ENCODE measurements around the gene NTRK2.

Gene NTRK2

GRCh38 chr9:84974855-84975254 is 305.3 kb downstream of the NTRK2 start:
- no peak for DNase-seq (ENCODE audit: low spot score)

- no peak for DNase-seq (ENCODE audit: low spot score)
Observed at GRCh38 chr9:84975926-84976325, 306.4 kb downstream of the NTRK2 start.

DNA sequence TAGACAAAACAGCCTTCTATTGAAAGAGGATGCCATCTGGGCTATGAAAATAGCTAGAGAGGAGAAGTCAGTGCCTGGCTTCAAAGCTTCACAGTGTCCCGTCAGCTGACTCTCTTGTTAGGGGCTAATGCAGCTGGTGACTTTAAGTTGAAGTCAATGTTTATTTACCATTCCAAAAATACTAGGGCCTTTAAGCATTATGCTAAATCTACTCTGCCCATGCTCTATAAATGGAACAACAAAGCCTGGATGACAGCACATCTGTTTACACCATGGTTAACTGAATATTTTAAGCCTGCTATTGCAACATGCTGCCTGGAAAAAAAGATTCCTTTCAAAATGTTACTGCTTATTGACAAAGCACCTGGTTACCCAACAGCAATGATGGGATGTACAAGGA is 309.1 kb downstream of the NTRK2 start:
- DNase-seq (ENCODE audit: low spot score) = no peak

- no peak for DNase-seq (ENCODE audit: low spot score)
Observed at GRCh38 chr9:84983749-84984148, 314.2 kb downstream of the NTRK2 start.

GRCh38 chr9:84988621-84989020 is 319.1 kb downstream of the NTRK2 start:
- DNase-seq (ENCODE audit: low spot score) = no peak

DNA sequence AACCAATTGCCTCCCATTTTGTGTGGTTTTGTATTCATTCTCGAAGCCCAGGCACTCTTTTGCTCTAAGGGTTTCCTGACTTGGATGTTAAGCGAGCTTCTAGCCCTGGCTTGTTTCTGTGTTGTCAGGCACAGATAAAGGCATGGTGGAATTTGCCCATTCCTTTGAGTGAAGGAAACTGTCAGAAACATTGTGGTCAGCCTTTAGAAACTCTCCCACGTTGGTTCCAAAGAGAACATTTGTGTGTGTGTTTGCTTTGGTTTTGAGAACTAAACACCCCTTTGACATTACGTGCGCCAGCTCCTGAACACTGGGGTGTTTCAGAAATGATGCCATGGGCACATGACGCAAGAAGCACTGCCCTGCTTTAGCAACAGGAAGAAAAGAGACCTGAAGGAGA is 320.9 kb downstream of the NTRK2 start:
- no peak for DNase-seq (ENCODE audit: low spot score)

- DNase-seq (ENCODE audit: low spot score) = no peak
Observed at GRCh38 chr9:84990850-84991513, 321.5 kb downstream of the NTRK2 start.

DNA sequence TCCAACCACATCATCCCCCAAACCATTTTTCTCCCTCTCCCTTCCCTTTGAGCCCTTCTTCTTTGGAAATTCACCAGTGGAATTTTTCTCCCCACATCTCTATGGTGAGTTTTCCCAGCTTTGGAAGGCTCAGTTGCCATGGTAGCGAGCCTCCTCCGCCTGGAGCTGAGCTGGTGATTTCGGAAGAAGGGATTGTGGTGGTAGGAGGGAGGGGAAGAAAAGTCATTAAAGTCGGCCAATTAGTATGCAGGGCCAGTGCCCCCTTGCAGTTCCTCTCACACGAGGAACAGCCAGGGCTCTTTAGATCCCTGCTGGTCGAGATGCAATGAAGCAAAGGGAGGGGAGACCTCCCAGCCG is 322.0 kb downstream of the NTRK2 start:
- no peak for DNase-seq (ENCODE audit: low spot score)

DNA sequence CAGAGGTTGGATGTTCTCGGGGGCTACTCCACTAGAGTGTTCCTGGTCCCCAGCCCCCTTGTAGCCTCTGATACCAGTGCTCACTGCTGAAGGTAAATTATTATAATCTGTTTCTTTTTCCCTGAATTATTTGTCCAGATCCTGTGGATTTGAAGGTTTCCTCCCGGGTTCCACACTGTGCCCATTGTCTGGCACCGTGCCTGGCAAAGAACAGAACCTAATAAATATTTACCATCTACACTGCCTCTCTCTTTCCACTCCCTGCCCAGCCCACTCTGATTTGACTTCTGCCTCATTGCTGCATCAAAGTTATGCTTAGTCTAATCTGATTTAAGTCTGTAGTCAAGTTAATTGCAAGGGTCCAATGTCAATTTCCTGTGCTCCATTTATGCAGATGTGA is 322.9 kb downstream of the NTRK2 start:
- no peak for DNase-seq (ENCODE audit: low spot score)

DNA sequence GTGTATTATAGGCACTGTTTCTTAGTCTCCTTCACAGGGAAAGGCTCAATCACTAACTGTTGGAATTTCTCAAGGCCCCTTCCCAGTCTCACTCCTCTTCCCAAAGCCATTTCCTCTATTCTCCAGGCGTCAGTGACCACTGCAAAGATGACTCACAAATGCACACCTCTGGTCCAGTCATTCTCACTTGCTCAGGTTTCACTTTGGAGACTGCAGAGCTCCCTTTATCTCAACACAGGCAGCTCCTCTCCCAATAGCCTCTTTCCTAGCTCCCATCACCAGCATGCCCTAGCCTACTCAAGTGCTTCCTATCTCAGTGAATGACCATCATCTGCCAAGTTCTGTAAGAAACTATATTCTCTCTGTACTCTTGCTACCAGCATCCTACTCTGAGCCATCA is 323.6 kb downstream of the NTRK2 start:
- DNase-seq (ENCODE audit: low spot score) = no peak

GRCh38 chr9:84996029-84996428 is 326.5 kb downstream of the NTRK2 start:
- no peak for DNase-seq (ENCODE audit: low spot score)

DNA sequence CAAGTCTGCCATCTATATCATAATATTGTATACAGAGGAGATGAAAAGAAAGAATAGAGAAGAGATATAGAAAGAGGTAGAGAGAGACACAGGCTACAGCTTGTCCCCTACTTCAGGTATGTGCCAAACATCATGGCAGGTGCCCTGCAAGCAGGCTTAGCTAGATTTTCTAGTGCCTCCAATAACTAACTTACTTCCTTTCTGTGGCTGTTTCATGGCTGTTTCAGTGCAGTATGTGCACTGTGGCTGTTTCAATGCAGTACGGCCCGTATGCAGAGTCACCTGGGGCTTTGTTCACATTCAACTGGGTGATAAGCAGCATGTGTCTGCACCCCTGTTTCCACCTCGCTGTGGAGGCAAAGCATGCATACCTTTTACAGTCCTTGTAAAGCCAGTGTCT is 327.2 kb downstream of the NTRK2 start:
- DNase-seq (ENCODE audit: low spot score) = no peak

DNA sequence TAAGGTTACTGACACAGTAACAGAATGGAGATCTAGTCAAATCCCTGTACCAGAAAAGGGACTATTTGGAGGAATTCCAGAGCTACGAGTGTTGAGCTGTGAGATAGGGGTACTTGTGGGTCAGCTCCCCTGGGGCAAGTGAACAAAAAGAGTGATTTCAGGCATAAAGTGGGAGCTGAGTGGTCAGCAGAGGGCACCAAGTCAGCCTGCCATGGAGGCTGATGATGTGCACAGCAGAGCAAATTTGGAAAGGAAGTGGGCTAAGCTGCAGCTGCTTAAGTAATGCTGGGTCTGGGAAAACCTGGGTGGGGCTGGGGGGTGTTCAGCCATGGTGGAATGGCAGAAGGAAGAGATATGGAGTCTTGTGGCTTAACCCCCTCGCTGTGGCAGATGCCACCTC is 327.9 kb downstream of the NTRK2 start:
- no peak for DNase-seq (ENCODE audit: low spot score)

DNA sequence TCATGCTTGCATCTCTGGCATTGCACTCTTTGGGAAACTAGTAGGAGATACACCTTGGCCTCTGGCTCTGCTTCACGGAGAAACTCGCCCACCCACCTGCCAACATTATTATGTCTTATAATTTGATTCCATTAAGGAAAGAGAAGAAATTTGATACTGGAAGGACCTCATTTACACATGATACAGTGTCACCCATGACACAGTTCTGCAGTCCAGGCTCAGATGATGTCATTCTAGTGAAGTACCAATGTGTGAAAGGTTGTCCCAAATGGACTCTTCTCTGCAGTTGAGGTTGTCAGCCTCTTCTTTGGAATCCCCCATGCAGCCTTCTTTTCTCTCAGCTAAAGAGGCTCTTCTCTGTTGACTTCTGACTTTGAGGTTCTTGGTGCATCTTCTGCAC is 329.1 kb downstream of the NTRK2 start:
- DNase-seq (ENCODE audit: low spot score) = no peak

DNA sequence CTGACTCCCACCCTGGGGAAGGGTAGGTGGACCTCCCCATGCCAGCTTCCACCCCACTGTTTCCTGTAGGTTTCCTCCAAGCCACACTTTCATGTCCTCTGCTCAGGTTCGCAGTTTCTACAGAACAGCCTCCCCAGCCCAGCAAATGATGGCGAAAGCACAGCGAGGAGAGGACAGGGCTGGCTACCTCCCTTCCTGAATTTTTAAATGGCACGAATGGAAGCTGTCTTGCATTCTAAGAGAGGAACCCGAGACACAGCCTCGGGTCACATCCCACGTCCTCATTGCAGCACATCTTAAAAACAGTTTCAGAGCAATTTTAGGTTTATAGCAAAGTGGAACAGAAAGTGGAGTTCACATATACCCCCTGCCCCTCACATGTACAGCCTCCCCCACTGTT is 330.3 kb downstream of the NTRK2 start:
- no peak for DNase-seq (ENCODE audit: low spot score)

DNA sequence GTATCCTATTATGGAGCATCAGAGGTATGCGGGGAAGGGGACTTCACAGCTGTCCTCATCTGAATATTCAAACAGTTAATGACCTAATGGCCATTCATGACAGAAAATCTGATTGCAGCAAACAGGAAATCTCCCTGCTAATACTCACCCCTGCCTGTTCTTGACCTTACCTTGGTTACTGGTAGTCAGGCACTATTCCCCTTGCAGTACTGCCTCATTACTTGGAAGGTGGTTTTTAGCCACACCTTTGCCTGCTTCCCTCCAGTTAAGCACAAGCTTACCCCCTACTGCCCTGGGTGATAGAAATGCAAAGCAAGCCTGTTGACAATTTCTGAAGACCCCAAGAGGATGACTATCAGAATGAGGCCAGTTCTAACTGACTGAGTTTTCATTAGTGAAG is 332.4 kb downstream of the NTRK2 start:
- no peak for DNase-seq (ENCODE audit: low spot score)

DNA sequence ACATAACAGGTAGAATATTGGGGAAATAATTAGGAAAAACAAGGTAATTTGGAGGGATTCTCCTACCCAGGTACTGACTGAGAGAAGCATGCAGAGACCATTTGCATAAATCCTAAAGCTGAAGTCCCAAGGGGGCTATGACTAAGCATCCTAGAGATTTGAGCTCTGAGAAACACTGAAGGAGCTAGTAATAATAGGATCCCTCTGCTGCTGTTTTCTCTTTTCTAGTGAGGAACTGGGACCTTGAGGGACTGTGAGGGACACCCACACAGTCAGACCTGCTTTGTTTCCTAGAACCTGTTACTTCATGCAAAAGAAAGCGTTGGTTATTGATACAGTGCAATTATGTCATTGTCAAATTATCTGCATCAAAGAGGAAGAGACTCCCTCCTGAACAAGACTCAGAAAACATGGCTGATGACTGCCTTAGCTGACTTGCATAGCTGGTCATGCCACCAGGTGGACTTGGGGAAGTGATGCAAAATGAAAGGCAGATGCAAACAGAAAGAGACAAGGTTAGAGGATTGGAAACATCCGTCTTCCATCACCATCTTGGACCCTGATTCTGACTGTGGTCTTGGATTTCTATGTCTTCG is 335.4 kb downstream of the NTRK2 start:
- DNase-seq (ENCODE audit: low spot score) = no peak

- no peak for DNase-seq (ENCODE audit: low spot score)
Observed at GRCh38 chr9:85007748-85008147, 338.2 kb downstream of the NTRK2 start.

DNA sequence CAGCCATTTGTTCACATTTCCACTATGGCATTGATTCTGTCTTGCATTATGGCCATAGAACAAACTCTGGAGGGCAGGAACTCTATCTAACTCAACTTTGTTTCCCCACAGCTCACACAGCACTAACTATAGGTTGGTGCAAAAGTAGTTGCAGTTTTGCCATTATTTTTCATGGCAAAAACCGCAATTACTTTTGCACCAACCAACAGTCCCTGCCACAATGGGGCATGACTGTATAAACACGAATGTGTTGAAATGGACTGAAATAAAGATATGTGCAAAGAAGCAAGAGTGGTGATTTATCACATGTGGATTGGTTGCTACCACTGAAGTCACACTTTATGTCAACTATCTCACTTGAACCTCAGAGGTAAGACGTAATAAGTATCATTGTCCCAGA is 338.7 kb downstream of the NTRK2 start:
- no peak for DNase-seq (ENCODE audit: low spot score)

- DNase-seq (ENCODE audit: low spot score) = no peak
Observed at GRCh38 chr9:85009251-85009650, 339.7 kb downstream of the NTRK2 start.

DNA sequence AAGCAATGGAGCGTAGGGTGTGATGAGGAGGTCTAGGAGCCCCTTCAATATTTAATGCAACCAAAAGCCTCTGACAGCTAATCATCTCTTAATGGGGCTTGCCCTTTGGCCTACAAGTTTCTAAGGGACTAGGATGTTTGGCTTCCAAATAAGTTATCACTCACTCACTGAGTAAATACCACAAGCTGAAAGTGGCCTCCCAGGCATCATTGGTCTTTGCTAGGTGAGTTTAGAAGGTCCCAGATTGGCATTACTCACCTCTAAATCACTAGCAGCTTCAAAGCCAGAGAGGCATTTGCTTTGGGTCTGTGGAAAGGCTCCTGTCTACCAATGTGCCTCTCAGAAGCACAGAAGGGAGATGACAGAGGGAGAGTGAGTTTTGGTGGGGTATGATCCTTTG is 344.2 kb downstream of the NTRK2 start:
- no peak for DNase-seq (ENCODE audit: low spot score)

- DNase-seq (ENCODE audit: low spot score) = no peak
Observed at GRCh38 chr9:85014292-85014691, 344.8 kb downstream of the NTRK2 start.

- no peak for DNase-seq (ENCODE audit: low spot score)
Observed at GRCh38 chr9:85016384-85017006, 347.0 kb downstream of the NTRK2 start.

DNA sequence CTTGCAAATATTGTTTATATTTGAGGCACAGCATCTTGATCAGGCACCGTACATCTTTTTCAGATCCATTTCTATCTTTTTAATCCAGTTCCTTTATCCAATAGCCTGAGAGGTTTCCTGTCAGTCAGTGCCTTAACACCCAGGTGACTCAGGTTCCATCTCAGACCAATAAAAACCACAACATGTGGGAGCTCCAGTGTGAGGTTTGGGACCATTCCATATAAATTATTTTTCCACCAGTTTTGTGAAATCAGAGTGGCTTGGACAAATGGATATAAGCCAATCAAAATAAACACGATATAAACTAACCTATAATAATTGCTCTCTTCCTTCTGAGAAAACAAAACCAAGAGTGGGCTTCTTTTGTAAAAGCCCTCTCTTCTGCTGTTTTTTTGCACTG is 351.3 kb downstream of the NTRK2 start:
- no peak for DNase-seq (ENCODE audit: low spot score)
